HG02642 (cell line): ENCODE data around the gene RAD21L1.
A peak's percentile ranks its signal among the peaks of the same experiment; 100 is the strongest.
"Not testable (repeated sequence)": the region's sequence is repeated elsewhere in the genome, so short reads cannot be mapped to it uniquely, and the experiment has no call there.

Source experiments
- ATAC-seq: cut with Tn5 transposase; IDR thresholded peaks from one replicate; pipeline ENCODE4 v1.9.1; 2021; ENCODE audit warnings: mild to moderate bottlenecking; ENCODE audit not compliant: unreplicated experiment, poor library complexity

Gene RAD21L1

DNA sequence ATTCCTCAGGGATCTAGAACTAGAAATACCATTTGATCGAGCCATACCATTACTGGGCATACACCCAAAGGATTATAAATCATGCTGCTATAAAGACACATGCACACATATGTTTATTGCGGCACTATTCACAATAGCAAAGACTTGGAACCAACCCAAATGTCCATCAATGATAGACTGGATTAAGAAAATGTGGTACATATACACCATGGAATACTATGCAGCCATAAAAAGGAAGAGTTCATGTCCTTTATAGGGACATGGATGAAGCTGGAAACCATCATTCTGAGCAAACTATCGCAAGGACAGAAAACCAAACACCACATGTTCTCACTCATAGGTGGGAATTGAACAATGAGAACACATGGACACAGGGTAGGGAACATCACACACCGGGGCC, 3.1 kb upstream of the RAD21L1 start:
- ATAC-seq, result not testable (repeated sequence)

DNA sequence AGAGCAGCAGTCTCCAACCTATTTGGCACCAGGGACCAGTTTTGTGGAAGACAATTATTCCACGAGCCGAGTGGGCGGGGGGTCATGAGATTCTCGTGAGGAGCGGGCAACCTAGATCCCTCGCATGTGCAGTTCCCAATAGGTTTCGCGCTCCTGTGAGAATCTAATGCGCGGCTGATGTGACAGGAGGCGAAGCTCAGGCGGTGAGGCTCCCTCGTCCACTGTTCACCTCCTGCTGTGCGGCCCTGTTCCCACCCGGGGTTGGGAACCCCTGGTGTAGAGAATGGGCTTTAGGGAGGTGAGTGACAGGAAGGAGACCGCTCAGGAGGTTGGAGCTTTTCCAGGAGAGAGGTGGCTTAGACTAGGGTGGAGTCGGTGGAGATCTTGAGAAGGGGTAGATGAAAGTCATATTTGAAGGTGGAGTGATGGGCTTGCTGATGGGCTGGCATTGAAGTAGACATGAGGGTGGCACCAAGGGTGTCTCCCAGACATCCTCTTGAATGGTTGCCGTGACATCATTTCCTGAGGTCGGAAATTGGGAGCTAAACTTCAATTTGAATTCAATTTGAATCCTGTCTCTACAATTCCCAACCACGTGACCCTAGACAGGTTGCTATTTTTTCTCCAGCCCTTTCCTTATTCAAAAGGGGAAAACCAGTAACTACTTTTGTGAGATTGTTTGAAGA, 1.5 kb upstream of the RAD21L1 start:
- ATAC-seq, result no peak

DNA sequence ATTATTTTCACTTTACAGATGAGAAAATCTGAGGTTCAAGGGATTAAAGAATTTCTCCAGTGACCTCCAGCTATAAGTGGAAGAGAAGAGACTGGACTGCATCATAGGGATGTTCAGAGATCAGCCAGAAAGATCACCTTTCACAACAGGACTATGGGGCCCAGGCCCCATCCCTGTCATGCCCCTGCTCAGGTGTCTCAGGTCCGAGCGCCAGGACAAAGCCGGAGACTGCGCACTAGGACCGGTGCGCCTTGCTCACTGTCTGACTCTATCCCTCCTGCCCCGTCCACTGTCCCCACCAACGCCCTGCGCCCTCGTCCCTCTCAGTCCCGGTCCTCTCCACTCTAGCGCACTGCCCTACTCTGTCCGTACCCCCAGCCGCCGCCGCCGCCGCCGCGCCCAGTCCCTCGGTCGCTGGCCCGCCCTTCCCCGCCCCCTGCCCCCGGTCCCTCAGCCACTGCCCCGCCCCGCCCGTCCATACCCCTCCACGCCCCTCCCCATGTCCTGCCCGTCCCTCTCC, 521 bp upstream of the RAD21L1 start:
- ATAC-seq, result no peak

DNA sequence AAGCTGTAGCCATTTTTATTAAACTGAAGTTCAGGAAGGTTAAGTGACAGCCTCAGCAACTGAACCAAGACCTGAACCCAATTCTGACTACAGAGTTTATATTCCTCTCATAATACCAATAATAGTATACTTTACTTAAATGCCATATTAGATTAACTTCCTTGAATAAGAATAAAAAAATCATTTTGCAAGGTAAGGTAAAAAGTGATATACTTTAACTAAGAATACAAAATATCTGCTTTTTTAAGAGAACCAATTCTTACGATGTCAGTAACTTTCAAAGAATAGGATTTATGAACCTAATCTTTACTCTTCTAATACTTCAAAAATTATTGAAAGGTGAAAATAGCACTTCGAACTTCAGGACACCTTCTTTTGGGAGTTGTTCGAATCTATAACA, 3.7 kb downstream of the RAD21L1 start:
- no peak for ATAC-seq

DNA sequence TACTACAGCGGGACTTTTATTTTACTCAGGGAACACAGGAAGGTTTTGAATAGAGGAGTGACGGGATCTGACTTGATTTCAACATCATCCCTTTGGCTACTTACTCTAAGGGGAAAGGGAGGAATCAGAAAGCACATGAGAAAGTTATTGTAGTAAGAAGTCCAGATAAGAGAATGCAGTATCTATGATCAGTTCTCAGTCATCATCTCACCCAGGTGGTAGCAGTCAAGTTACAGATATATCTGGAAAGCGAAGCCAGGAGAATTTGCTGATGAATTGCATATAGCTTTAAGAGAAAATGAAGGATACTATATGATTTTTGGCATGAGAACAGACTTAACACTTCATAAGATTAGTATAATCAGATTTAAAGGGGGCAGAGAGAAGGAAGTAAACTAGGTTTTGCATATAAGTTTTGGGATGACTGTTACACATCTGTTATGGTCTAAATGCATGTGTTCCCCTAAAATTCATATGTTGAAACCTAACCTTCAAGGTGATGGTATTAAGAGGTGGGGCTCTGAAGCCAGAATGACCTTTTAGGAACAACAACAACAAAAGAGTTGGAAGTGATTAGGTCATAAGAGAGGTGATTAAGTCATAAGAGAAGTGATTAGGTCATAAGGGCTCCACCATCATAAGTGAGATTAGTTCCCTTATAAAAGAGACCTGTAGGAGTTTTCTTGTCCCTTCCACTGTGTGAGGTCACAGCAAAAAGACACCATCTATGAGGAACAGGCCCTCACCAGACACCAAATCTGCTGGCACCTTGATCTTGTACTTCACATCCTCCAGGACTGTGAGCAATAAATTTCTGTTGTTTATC, 6.7 kb downstream of the RAD21L1 start:
- ATAC-seq, result no peak

DNA sequence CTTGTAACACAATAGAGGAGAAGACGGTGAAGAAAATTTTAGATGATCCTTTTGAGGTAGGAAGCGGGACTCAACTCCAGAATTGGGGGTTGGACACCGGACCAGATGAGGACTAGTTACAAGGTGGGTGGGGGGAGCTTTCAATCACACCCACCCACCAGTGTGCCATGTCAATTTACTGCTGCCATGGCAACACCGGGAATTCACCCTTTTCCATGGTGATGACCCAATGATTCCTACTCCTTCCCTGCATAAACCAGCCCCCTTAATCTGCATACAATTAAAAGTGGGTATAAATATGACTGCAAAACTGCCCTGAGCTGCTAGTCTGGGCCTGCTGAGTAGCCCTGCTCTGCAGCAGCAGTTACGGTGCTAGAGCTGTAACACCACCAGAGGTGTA, 14.7 kb downstream of the RAD21L1 start:
- ATAC-seq, result no peak

DNA sequence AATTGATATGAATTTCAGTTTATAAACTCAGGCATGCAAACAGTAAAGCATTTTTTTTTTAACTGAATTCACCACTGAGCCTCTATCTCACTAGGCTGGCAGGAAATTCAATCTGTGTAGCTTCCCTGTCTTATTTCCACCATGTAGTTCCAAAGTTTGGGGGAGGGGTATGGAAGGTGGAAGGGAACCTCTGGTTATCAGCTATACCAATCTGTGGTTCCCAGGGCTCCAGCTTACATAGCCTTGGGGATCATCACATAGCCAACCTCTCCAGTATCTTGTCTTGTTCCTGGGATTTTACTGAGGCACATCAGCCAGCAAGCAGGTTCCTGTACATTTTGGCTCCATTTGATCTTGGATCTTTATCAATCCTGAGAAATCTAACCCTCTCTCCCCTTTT, 15.6 kb downstream of the RAD21L1 start:
- ATAC-seq, result no peak

DNA sequence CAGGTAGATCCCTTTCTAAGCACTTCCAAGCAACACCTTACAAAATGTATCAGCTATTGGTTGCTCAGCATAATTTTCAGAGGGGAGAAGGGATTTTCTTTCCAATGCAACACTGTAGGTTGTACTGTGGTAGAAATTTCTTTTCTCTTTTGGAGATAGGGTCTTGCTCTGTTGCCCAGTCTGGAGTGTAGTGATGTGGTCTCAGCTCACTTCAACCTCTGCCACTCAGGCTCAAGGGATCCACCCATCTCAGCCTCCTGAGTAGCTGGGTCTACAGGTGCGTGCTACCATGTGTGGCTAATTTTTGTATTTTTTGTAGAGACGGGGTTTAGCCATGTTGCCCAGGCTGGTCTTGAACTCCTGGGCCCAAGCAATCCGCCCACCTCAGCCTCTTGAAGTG, 16.3 kb downstream of the RAD21L1 start:
- no peak for ATAC-seq

DNA sequence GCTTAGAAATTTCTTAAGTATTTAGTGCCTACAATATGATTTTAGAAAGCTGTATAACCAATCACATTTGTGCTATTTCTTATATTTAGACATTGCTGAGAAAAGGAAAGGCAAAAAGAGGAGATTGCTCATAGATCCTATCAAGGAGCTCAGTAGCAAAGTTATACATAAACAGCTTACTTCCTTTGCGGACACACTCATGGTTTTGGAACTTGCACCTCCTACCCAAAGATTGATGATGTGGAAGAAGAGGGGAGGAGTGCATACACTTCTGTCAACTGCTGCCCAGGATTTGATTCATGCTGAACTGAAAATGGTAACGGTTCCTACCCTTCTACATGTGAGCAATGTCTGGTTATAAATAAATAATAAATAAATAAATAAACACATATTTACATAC, 16.7 kb downstream of the RAD21L1 start:
- no peak for ATAC-seq

DNA sequence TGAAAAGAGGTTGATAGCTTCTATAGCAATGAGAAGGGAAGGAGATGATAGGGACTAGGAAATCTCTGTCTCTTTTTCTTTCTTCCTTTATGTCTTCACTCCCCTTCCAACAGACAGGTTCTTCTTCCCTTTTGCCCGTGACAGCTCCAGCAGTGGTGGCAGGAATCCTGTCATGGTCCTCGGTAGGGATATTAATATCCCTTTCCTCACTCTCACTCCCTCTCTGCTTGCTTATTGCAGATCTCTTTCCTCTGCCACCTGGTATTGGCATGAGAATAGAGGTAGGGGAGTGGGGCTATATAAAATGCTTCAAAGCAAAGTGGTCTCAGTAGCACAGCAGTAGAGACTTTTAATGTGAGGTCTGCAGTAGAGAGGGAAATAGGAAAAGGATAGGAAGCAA, 19.7 kb downstream of the RAD21L1 start:
- ATAC-seq, result no peak

DNA sequence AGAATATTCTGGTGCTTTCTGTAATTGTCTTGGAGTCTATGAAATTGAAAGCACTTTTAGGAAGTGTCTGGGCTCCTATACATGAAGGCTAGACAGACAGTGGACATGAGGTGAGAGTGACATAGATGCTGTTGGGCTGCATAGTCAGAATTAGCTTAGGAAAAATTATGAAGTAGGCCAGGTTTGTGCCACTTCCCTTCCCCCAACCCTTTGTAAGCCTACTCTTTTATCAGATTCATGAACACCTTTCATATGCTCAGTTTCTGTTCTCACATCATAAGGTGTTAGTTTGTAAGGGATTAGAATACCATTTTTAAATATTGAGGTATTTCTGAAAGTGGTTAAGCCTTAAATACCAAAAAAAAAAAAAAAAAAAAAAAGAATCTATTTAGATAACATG, 21.8 kb downstream of the RAD21L1 start:
- ATAC-seq, result no peak

DNA sequence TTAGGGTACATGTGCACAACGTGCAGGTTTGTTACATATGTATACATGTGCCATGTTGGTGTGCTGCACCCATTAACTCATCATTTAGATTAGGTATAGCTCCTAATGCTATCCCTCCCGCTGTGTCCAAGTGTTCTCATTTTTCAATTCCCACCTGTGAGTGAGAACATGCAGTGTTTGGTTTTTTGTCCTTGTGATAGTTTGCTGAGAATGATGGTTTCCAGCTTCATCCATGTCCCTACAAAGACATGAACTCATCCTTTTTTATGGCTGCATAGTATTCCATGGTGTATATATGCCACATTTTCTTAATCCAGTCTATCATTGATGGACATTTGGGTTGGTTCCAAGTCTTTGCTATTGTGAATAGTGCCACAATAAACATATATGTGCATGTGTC, 24.4 kb downstream of the RAD21L1 start:
- not testable (repeated sequence) for ATAC-seq

DNA sequence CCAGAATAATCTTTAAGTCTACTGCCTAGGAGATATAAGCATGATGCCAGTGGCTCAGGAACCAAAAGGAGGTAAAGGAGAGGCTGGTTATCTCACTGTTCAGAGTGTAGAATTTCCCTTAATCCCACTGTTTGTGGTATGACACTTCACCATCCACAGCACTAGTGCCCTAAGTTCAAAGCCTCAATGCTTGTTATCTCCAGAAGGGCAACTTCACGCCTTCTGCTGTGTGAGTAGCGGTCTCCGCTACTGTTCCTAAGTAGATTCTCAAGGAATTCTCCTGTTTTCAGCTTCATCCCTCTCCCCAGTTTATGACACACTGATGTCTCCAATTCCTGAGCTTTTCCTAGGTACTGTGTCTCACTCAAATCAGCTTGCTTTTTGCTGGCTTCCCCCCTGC, 26.6 kb downstream of the RAD21L1 start:
- ATAC-seq, result no peak

DNA sequence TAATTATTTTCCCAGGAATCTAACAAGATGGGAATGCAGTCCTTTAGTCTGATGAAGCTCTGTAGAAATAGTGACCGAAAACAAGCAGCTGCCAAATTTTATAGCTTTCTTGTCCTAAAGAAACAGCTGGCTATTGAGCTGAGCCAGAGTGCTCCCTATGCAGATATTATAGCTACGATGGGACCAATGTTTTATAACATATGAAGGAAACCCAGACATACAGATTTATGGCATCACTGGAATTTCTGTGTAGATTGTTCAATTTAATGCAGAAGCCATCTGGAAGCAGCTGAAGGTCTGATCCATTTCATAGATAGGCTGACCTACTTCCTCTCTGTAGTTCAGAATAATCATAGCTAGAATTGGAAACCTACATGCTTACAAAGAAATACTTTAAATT, 28.4 kb downstream of the RAD21L1 start:
- ATAC-seq, result no peak

DNA sequence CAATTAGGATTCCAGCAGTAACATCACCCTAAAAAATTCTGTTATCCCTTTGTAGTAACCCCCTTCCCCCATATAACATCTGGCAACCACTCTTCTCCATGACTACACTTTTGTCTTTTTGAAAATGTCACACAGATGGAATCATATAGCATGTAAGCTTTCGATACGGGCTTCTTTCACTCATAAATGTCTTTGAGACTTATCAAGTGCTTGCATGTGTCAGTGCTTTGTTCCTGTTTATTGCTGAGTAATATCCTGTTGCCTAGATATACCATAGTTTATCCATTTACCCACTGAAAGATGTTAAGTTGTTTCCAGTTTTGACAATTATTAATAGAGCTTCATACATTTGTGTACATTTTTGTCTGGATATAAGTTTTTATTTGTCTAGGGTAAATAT, 29.8 kb downstream of the RAD21L1 start:
- ATAC-seq, result no peak

DNA sequence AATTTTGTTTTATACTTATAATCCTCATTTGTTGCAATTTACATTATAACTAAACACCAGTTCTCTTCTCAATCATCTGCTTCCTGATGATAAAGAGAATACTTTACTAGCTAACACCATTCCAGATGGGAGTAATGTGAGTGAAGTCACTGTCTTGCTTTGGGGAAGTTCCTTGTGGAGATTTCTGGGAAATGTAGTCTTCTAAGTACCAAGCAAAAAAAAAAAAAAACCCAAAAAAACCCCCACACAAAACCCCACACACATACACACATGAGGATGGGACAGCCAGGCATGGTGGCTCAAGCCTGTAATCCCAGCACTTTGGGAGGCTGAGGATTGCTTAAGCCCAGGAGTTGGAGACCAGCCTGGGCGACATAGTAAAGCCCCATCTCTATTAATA, 38.0 kb downstream of the RAD21L1 start:
- ATAC-seq, result no peak

DNA sequence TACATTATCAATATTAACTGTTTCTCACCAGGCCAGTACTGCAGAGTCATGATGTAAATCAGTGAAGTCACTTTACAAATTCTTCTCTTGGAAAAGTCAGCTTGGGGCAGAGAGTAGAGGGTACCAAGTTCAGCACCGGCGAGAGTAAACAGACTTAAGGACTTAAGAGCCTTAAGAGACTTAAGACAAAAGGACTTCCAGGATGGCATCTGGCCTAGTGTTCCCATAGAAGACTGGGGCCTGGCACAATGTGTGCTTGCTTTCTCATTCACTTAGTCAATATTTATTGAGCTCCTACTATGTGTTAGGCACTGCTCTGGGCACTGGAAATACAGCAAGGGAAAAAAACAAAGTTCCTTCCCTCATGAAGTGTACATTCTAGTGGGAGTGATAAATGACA, 38.9 kb downstream of the RAD21L1 start:
- ATAC-seq, result no peak

DNA sequence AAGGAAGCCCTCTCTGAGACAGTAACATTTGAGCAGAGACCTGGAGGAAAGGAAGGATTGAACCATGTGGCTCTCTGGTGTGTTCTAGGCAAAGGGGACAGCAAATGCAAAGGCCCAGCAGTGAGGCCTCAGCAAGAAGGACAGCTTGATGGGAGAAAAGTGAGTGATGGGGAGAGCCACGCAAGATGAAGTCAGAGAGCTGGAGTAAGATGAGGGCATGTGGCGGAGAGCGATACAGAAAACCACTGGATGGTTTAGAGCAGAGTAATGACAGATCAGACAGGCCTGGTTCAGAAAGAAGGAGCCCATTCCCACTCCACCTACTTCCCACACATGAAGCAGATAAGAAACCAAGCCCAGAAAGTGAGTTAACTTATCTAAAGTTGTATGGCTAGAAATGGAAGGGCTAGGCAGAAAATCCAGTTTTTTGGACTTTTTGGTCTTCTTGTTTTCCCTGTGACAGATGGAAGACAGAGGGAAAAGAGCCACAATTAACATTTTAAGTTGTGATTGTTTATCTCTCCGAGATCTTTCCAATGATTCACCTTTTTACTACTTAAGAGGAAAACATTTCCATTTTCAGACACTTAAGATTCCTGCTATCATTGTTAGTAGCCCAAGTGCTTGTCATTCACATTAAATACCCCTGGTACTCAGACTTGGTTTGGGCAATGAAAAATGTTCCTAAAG, 39.5 kb downstream of the RAD21L1 start:
- no peak for ATAC-seq

DNA sequence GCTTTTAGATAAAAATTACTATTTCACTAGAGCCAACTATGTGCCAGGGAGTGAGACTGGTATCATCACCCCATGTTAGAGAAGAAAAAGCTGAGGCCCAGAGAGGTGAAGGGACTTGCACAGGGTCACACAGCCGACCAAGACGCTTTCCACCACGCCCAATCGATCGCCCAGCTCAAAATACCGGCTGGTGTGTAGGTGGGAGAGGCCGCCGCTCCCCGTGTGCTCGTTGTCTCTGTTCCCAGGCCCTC, 40.0 kb downstream of the RAD21L1 start:
- no peak for ATAC-seq

DNA sequence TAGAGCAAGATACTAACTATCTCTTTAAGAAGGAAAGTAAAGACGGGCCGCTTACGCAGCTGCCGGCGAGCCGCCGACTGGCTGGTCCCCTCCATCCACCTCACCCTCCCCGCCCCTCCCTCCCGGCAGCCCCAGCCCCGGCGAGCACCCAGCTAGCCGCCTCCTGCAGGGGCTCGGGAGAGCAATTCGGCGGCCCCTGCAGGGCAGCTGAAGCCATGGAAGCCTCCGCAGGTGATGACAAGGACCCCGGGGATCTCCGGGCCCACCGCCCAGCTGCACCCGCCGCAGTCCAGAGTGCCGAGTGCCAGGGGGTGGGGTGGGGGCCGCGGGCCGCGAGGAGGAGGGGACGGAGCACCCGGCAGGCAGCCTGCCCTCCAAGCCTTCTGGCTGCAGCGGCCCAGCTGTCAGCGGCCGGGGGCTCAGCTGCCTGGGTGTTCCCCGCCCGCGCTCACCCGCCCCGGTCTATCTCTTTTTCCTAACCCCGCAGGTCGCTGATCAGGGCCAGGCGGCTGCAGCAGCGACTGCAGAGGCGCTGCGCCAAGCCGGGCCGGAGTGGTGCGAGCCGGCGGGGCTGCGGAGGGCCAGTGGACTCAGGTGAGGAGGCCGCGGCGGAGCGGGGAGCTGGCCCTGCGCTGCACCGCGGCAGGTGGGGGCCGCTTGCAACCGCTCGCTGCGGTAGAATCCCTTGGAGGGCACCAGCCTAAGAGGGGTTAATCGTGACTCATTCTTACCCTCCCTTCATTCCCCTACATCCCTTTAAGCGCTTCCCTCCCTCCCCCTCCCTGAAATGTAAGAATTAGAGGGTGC, 40.5 kb downstream of the RAD21L1 start, which contains the start of gene SNPH:
Gene SNPH (plus strand): TSS at position 128 of the 807 bp plus-strand sequence. CDS start 29,946 bp downstream, outside the sequence.
- peak; percentile 76 for ATAC-seq
